ENCODE data around the gene GFOD1.

Gene GFOD1

GRCh38 chr6:13485303-13485702 is 2.1 kb downstream of the GFOD1 start:
- no peak for DNase-seq (ENCODE audit: low read depth)

- no peak for DNase-seq (ENCODE audit: low read depth)
Observed at GRCh38 chr6:13484827-13485226, 2.6 kb downstream of the GFOD1 start.

DNA sequence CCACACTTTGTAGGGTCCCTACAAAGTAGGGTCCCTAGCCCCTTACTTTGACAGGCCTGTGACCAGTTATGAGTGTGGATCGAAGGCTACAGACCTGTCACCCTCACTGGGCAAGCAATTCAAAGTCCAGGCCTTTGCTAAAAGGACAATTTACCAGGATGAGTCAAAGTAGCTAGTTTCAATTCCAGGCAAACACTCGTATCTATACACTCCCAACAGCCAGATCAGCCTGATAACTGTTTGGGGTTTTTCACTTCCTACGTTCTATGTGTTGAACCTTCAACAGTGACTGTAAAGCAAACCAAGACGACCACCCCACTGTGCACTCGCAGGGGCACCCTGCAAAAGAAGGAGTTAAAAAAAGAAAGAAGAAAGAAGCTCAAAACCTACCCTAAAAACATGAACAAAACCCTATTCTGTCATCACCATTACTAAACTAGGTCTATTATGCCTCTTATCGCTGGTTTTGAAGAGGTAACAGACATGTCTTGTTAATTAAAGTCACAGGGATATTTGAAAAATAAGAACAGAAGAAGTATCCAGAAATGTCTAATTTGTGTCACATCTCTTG is 3.2 kb downstream of the GFOD1 start:
- peak; percentile 13 for DNase-seq (ENCODE audit: low read depth)

GRCh38 chr6:13480631-13481501 is 6.5 kb downstream of the GFOD1 start:
- DNase-seq (ENCODE audit: low read depth): peak; percentile 20

DNA sequence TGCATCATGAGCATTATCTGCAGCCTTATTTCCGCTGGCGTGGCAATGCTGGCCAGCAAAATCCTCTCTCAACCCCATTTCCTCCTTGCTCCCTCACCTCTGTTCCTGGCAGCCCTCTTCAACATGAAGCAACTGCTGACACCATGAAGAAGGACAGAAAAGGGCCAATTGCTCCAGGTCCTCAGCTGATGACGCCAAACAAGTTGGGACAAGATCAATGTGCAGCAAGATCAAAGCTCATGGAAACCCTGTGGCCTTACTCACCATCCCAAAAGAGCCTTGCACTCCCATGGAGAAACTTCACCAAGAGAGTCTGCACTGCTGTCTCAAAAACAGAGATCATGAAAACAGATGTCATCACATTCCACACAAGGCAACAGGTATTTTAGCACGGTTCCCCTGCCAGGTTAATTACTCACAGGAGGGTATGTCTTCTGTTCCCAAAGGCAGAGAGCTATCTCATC is 7.4 kb downstream of the GFOD1 start:
- DNase-seq (ENCODE audit: low read depth): no peak

- no peak for DNase-seq (ENCODE audit: low read depth)
Observed at GRCh38 chr6:13479206-13479800, 8.1 kb downstream of the GFOD1 start.

DNA sequence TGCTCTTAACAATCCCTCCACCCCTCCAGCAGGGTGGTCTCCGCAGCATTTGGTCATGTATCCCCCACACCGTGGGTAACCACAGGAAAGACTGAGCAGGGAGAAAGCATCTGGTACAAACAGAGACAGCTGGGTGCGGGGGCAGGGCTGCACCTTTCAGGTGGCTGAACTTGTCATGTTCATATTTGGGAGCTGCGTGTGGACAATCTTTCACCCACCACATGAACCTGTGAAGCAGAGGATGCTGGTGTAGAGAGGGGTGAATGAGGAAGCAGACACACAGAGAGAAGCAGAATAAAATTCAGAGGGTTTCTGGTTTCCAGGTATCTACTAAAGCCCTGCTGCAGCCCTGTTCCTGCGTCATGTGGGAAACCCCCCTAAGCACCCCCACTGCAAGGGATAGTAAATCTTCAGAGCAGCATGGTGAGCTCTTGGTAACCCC is 8.9 kb downstream of the GFOD1 start:
- no peak for DNase-seq (ENCODE audit: low read depth)

- DNase-seq (ENCODE audit: low read depth): no peak
Observed at GRCh38 chr6:13474787-13475186, 12.6 kb downstream of the GFOD1 start.

DNA sequence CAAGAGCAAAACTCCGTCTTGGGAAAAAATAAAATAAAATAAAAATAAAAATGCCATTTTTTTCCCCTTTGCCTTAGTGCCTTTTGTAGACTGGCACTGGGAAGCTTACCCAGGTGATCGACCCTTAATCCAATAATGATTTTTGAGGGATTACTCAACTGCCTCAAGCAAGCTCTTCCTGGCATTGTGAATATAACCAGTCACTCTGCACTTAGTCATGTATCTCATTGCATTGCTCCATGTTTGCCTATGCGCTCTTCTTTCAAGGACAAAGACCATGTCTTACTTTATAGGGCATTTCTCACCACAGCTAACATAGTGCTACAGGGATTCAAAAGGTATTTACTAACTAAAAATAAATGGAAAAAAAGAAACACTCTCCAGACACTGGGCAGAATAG is 13.0 kb downstream of the GFOD1 start:
- peak; percentile 65 for DNase-seq (ENCODE audit: low read depth)

DNA sequence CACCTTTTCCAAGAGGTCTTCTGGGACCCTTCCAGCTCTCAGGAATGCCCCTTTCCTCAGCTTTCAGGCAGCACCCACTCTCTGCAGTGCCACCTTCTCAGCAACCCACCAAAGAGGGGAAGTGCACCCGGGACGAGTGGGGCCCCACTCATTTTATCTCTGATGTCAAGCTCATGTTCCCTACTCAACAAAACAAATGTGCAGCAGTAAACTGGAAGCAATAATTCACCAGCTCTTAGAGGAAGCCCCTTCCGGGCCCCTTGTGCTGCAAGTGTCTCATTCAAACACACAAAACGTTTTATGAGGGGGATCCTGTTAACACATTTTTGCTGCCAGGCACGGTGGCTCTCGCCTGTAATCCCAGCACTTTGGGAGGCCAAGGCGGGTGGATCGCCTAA is 13.6 kb downstream of the GFOD1 start:
- no peak for DNase-seq (ENCODE audit: low read depth)

DNA sequence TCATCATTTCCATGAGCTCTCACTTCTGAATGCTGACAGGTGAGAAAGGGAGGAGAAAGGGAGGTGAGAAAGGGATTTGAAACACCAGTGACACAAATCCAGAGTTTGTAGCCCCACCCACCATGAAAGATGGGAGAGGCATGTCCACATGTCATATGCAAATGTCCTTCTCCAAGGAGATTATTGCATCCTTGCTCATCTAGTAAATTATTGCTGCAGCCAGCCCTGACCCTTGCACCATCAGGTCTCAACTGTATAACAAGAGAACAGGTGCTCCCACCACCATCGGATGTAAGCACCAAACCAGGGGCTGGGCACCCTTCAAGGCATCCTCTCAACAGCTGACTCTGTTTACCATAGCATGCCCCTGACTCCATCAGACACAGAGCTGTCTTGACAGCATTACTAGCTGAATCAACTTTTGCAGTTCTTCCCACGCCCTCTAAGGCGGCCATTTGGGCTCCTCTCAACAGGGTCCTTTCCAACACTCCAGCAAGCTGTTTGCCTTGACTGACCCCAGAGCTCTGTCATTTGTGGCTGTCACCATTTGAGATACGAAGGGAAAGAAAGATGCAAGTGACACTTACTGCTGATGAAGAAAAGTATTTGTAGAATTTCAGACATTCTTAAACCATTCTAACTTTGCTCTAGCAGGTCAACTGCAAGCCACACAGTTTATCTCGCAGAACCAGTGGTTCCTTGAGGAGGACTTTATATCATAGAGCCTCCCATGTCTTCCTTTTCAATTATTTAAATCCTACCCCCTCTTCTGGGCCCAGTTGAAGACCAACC is 14.2 kb downstream of the GFOD1 start:
- no peak for DNase-seq (ENCODE audit: low read depth)

DNA sequence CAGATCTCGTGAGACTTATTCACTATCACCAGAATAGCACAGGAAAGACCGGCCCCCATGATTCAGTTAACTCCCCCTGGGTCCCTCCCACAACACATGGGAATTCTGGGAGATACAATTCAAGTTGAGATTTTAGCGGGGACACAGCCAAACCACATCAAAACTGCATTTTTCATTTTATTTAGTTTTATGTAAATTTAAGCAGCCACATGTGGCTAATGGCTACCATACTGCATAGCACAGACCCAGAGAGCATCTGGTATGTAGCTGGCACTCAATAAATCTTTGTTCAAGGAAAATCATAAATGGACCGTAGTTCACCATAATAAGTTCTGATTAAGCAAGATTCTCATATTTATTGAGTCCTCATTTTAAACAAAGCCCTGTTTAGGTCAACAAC is 15.3 kb downstream of the GFOD1 start:
- no peak for DNase-seq (ENCODE audit: low read depth)

- DNase-seq (ENCODE audit: low read depth): no peak
Observed at GRCh38 chr6:13471184-13471583, 16.2 kb downstream of the GFOD1 start.

- DNase-seq (ENCODE audit: low read depth): no peak
Observed at GRCh38 chr6:13470238-13471140, 16.9 kb downstream of the GFOD1 start.

DNA sequence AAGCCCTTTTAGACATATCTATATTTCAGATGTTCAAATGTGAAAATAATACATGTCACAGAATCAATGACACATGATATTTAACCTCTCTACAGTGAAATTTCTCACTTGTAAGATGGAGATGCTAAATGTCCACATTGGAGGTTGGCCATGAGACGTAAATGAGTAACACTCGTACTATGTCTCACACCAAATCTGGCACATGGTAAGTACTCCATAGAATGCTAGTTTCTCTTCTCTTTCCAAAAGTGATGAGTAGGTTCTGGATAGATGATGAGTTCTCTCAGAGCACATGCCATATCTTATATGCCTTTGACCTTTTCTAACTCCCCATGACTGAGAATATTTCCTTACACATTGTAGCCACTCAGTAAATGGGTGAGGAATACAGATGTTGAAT is 17.7 kb downstream of the GFOD1 start:
- no peak for DNase-seq (ENCODE audit: low read depth)

DNA sequence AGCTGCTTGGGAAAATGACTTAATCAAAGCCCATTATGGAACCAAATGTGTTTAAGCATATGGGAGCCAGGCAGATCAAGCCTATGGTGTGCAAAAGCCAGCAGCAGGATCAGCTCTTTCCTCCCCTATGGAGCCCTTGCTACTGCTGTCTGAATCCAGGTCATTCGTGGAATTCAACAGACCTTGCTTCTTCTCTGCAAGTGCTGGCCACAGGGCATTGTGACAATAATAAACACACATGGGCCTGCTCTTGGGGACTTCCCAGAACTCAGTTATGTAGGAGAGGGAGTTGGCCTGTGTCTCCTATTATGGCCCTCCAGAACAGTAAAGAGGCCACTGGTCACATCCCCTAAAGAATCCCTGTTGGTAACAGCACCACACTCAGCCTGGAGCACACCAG is 18.6 kb downstream of the GFOD1 start:
- no peak for DNase-seq (ENCODE audit: low read depth)

- no peak for DNase-seq (ENCODE audit: low read depth)
Observed at GRCh38 chr6:13467216-13467600, 20.2 kb downstream of the GFOD1 start.

DNA sequence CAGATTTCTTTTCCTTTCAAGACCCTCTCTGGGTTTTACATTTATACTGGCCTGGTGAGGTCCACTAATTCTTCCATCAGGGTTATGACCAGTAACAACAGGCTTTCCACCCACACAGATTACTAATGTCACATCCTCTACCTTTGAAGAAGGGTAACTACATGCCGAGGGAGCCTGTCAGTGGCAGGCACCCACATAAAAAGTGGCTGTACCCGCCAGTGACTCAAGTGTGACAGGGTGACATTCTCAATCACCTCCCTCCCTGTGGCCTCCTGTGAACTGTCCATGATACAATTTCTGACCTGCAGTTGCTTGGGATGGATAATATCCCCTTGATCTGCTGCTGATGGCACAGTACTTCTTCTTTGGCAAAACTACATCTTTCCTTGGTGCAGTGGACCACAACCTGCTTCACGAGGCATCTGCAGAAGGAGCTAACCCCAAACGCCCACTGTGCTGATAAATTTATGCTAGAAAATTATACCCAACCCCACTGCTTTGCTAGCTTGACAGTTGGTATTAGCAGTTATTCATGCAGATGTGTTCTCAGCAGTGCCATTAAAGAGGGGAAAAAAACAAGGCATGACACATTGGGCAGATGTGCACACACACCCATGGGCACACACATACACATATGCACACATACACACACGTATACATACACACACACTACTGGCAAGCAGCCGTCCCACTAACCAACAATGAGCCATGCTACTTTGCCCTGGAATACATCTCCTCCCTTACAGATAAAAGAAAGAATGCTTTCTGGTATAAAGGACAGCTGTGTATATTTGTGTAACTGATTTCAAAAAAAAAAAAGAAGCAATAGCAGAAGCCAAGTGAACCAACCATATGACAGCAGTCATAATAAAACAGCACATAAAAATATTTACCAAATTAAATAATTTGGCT is 20.8 kb downstream of the GFOD1 start:
- DNase-seq (ENCODE audit: low read depth): peak; percentile 29

- DNase-seq (ENCODE audit: low read depth): peak; percentile 48
Observed at GRCh38 chr6:13465734-13466133, 21.7 kb downstream of the GFOD1 start.

DNA sequence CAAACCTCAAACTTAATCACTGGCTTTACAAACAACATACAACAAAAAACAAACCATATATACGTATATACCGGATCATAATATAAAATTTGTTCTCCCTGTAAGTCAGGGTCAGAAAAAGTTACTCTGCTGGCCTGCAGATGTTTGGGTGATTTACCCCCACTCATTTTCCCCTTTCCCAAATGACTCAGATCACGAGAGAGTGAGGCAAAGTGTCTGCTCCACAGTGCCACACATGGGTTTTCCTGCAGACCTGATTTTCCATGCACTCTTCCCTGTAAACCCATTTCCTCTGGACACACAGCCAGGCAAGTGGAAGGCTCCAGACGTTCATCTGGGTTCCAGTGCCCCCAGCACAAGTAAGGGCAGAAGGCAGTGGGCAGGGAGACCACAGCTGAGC is 23.5 kb downstream of the GFOD1 start:
- no peak for DNase-seq (ENCODE audit: low read depth)

All from ELR (cell line).